ENCODE results near the gene NUP35.
"Not testable (repeated sequence)": the region's sequence is repeated elsewhere in the genome, so short reads cannot be mapped to it uniquely, and the experiment has no call there.

The NUP35 gene

GRCh38 chr2:183134016-183134415 is 9.8 kb downstream of the NUP35 start:
- DNase-seq (ENCODE audit: low spot score), result no peak

- no peak for DNase-seq (ENCODE audit: low spot score)
Measured at GRCh38 chr2:183148955-183149354, 24.7 kb downstream of the NUP35 start.

DNA sequence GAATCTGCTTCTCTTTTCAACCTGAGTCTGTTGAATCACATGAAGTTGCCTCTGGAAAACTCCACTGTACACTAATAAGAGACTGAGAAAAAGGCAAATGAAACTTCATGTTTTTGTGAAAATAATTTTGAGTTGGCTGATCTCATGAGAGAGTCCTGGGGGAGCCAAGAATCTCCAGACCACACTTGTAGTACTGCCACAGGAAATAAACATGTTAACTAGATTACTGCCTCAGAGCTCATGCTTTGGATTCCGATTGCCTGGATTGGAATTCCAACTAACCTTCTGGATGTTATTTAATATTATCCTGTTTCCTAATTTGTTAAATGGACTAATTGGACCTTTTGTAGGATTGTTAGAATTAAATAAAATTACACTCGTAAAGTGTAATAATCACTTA is 25.2 kb downstream of the NUP35 start:
- no peak for DNase-seq (ENCODE audit: low spot score)

DNA sequence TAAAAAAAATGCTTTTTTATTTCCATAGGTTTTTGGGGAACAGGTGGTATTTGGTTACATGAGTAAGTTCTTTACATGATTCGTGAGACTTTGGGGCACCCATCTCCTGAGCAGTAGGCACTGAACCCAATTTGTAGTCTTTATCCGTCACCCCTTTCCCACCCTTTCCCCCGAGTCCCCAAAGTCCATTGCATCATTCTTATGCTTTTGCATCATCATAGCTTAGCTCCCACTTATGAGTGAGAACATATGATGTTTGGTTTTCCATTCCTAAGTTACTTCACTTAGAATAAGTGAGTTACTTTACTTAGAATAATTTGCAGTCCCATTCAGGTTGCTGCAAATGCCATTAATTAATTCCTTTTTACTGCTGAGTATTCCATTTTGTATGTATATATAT is 28.0 kb downstream of the NUP35 start:
- DNase-seq (ENCODE audit: low spot score), result not testable (repeated sequence)

GRCh38 chr2:183153967-183154366 is 29.7 kb downstream of the NUP35 start:
- DNase-seq (ENCODE audit: low spot score), result no peak

DNA sequence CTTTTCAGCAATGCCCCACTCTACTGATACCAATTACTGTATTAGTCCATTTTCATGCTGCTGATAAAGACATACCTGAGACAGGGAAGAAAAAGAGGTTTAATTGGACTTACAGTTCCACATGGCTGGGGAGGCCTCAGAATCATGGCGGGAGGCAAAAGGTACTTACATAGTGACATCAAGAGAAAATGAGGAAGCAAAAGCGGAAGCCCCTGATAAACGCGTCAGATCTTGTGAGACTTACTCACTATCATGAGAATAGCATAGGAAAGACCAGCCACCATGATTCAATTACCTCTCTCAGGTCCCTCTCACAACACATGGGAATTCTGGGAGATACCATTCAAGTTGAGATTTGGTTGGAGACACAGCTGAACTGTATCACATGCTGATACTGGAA is 30.5 kb downstream of the NUP35 start:
- DNase-seq (ENCODE audit: low spot score), result not testable (repeated sequence)

- DNase-seq (ENCODE audit: low spot score), result no peak
Measured at GRCh38 chr2:183157131-183157530, 32.9 kb downstream of the NUP35 start.

- DNase-seq (ENCODE audit: low spot score), result no peak
Measured at GRCh38 chr2:183162362-183162761, 38.1 kb downstream of the NUP35 start.

DNA sequence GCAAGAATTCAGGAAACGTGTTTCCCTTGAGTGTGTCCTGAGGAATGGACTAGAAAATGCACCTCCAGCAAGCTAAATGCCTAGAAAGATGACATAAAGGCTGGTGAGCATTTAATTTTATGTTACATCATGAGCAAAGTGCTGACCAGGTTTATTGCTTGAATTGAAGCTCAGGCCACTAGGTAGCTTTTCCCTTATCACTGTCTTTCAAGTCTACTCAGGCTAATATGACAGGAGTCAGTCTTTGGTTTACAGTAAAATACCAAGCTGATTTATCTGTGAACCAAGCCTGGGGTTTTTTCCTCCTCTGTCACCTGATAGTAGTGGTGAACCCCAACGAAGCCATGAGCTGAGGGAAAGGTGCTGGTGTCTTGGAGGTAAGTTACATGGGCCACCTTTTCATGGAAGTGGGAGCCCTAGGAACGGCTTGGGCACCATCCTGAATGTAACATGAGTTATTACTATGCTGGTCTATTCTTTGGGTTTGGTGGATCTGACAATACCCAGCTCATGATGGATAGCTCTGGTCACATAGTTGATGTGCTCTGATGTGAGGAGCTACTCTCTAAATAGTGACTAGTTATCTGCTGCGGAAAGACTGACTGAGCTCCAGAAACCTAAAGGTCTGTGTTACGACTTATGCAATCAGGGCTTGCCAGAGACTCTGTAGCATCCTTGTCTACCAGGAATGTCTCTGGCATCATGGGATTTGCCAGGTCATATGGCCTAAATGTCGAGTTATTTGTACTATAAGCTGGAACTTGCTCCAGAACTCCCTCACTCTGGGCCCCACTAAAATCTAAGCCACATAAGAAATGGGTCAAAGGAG is 39.8 kb downstream of the NUP35 start:
- no peak for DNase-seq (ENCODE audit: low spot score)

GRCh38 chr2:183164650-183165015 is 40.4 kb downstream of the NUP35 start:
- no peak for DNase-seq (ENCODE audit: low spot score)

DNA sequence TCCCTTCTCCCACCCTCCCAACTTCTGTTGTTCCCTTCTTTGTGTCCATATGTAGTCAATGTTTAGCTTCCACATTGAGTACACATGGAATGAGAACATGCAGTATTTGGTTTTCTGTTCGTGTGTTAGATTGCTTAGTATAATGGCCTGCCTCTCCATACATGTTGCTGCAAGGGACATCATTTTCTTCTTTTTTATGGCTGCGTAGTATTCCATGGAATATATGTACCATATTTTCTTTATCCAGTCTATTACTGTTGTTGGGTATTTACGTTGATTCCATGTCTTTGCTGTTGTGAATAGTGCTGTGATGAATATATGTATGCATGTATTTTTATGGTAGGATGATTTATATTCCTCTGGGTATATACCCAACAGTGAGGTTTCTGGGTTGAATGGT is 42.0 kb downstream of the NUP35 start:
- no peak for DNase-seq (ENCODE audit: low spot score)

DNA sequence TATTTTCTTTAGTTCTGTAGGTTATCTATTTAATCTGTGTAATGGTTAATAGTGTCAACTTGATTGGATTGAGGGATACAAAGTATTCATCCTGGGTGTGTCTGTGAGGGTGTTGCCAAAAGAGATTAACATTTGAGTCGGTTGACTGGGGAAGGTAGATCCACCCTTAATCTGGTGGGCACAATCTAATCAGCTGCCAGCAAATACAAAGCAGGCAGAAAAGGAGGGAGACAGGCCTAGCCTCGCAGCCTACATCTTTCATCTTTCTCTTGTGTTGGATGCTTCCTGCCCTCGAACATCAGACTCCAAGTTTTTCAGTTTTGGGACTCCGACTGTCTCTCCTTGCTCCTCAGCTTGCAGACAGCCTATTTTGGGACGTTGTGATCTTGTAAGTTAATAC is 42.7 kb downstream of the NUP35 start:
- DNase-seq (ENCODE audit: low spot score), result not testable (repeated sequence)

DNA sequence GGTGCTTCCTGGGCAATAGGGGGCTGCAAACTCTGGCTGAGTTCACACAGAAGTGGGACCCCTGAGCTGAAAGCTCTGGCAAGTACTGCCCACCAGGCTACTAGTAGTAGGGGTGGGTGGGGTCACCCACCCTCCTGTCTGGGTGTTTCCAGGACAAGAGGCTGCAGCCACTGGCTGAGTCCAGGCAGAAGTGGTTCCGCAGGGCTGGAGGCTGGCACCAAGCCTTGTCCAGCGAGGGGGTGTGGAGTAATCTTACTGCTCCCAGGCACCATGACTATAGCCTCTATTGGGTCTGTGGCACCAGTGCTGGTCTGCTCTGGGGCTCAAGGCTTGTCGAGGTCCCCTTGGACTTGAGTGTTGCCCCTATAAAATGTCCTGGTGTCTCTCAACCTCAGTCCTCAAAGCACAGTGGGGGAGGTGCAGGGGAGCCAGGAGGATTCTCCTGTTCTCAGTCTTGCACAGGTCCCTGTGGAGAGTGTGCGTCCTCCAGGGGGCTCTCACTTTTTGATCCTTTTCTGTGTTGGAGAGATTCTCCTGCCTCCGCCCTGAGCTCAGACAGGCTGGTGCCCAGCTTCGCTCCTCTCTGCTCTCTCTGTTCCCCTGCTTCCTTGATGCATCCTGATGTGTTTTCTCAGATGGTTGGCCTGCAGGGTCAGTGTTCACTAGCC is 48.1 kb downstream of the NUP35 start:
- no peak for DNase-seq (ENCODE audit: low spot score)

- DNase-seq (ENCODE audit: low spot score), result no peak
Measured at GRCh38 chr2:183179156-183179555, 54.9 kb downstream of the NUP35 start.

GRCh38 chr2:183185534-183185933 is 61.3 kb downstream of the NUP35 start:
- no peak for DNase-seq (ENCODE audit: low spot score)

DNA sequence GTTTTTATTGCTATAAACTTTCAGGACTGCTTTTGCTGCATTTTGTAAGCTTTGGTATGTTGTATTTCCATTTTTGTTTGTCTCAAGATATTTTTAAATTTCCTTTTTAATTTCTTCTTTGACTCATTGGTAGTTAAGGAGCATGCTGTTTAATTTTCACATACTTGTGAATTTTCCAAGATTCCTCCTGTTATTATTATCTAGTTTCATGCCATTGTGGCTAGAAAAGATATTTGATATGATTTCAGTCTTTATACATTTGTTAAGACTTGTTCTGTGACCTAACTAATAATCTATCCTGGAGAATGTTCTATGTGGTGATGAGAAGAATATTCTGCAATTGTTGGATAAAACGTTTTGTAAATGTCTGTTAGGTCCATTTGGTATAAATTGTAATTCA is 62.1 kb downstream of the NUP35 start:
- no peak for DNase-seq (ENCODE audit: low spot score)

DNA sequence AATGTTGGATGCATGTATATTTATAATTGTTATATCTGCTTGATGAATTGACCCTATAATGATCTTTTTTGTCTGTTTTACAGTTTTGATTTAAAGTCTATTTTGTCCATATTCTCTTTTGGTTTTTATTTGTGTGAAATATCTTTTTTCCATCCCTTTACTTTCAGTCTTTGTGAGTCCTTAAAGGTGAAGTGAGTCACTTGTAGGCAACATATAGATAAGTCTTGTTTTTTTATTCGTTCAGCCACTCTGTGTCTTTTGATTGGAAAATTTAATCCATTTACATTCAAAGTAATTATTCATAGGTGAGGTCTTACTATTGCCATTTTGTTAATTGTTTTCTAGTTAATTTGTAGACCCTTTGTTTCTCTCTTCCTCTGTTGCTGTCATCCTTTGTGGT is 62.5 kb downstream of the NUP35 start:
- DNase-seq (ENCODE audit: low spot score), result no peak

DNA sequence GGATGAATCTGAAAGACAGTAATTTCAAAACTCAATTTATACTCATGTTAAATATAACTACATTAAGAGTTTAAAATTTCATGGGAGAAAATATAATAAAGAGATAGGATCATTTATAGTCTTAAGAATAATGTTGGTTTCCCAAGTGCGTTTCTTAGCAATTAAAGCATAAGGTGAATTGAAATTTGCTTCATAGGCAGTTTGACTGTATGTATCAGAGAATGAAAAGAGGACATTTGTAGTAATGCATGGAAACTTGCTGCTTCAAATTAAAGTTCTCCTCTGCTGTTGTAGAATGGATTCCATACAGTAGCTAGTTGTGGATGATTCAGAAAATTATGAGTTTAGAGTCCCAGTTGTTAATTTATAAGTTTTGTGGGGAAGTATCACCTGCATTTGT is 68.1 kb downstream of the NUP35 start:
- DNase-seq (ENCODE audit: low spot score), result no peak

DNA sequence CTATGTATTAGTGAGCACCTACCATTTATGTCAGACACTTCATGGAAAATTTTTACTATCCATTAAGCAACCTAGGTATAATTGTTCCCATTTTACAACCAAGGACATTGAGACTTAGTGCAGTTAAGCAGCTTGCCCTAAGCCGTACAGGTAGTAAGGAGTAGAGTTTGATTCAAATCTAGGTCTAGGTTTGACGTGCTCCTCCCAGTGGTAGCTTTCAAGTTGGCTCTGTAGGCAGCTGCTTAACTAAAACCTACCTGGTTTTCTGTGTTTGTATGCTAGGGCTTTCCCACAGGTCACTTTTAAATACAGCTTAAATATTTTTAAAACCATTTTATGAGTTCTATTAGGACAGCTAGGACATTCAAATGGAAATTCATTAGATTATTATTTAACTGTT is 69.7 kb downstream of the NUP35 start:
- no peak for DNase-seq (ENCODE audit: low spot score)

GRCh38 chr2:183195397-183195796 is 71.2 kb downstream of the NUP35 start:
- DNase-seq (ENCODE audit: low spot score), result no peak

GRCh38 chr2:183195998-183196409 is 71.8 kb downstream of the NUP35 start:
- no peak for DNase-seq (ENCODE audit: low spot score)

DNA sequence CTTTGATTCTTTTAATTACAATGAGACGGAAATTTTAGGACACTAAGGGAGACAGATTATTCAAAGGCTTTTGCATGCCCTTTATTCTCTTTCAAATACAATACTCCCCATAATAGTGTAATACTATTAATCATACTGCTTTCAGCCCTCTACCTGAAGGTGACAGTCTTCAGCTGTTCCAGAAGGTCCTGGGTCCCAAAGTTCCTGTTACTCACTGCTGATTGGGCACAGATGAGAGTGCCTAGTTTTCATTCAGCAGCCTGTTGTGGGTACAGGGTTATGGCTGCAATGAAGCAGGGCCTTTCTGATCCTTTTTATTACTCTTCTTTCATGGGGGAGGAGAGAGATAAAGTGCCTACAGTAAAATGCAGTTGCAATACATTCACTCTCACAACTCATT is 80.2 kb downstream of the NUP35 start:
- DNase-seq (ENCODE audit: low spot score), result no peak

DNA sequence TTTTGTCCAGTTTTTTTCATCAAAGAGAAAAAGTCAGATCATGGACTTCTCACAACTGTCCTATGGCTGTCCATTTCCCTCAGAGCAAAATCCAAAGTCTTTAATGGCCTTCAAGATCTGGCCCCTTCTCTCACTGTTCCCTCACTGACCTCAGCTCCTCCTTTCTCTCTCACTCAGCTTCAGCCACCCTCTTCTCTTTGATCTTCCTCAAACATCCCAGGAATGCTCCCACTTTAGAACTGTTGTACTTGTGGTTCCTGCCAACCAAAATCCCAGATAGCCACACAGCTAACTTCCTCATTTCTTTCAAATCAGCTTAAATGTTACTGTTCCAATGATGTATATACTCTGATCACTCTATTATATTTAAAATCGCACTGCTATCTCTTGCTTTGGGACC is 82.9 kb downstream of the NUP35 start:
- no peak for DNase-seq (ENCODE audit: low spot score)

Measured in left forelimb (tissue), 1 donor.